ENCODE data around the gene ANKS1B.

Gene ANKS1B

GRCh38 chr12:98868076-98868475 lies 1116.7 kb downstream of the ANKS1B start:
- POLR2A ChIA-PET: no interaction called here
- no peak for DNase-seq (ENCODE audit: extremely low spot score)
- CTCF ChIA-PET: interaction anchor here (0.8 to 1.7 kb wide), 2 partner anchors 10 to 15 kb away, joined by 3 to 5 read pairs; no protein-coding TSS in a partner anchor
- TF ChIP-seq CTCF (IDR thresholded peaks at IDR 0.05; ENCODE audit: control extremely low read depth, extremely low read depth, low read depth, missing control alignments): no peak

- DNase-seq (ENCODE audit: extremely low spot score): no peak
- ChIA-PET CTCF (no interaction called here), POLR2A (no interaction called here)
- TF ChIP-seq CTCF (IDR thresholded peaks at IDR 0.05; ENCODE audit: control extremely low read depth, extremely low read depth, low read depth, missing control alignments): no peak
Observed at GRCh38 chr12:98864363-98864762, 1120.4 kb downstream of the ANKS1B start.

GRCh38 chr12:98863167-98863566 lies 1121.6 kb downstream of the ANKS1B start:
- no peak for DNase-seq (ENCODE audit: extremely low spot score)
- TF ChIP-seq CTCF (IDR thresholded peaks at IDR 0.05; ENCODE audit: control extremely low read depth, extremely low read depth, low read depth, missing control alignments): no peak
- CTCF ChIA-PET: interaction anchor here (1.1 kb wide), 1 partner anchor 9 kb away, joined by 3 read pairs; no protein-coding TSS in a partner anchor
- POLR2A ChIA-PET: no interaction called here

- DNase-seq (ENCODE audit: extremely low spot score): no peak
- no peak for TF ChIP-seq CTCF (IDR thresholded peaks at IDR 0.05; ENCODE audit: control extremely low read depth, extremely low read depth, low read depth, missing control alignments)
- CTCF ChIA-PET: interaction anchor here (1.2 to 1.9 kb wide), 3 partner anchors 9 to 22 kb away, joined by 3 to 5 read pairs (median 4); no protein-coding TSS in a partner anchor
- POLR2A ChIA-PET: no interaction called here
Observed at GRCh38 chr12:98861251-98861650, 1123.5 kb downstream of the ANKS1B start.

- no peak for TF ChIP-seq CTCF (IDR thresholded peaks at IDR 0.05; ENCODE audit: control extremely low read depth, extremely low read depth, low read depth, missing control alignments)
- ChIA-PET POLR2A (no interaction called here), CTCF (interaction anchor here (1.0 to 1.6 kb wide), 4 partner anchors 10 to 17 kb away, joined by 3 to 6 read pairs (median 4); no protein-coding TSS in a partner anchor)
- DNase-seq (ENCODE audit: extremely low spot score): no peak
Observed at GRCh38 chr12:98856897-98857540, 1127.7 kb downstream of the ANKS1B start.

- DNase-seq (ENCODE audit: extremely low spot score): no peak
- no peak for TF ChIP-seq CTCF (IDR thresholded peaks at IDR 0.05; ENCODE audit: control extremely low read depth, extremely low read depth, low read depth, missing control alignments)
- POLR2A ChIA-PET: no interaction called here
Observed at GRCh38 chr12:98852181-98852580, 1132.6 kb downstream of the ANKS1B start.

More at GRCh38 chr12:98852181-98852580, 1132.6 kb downstream of the ANKS1B start:
- CTCF ChIA-PET: no interaction called here

All from GM10248 (cell line).